Kidney tubule cell (primary cell): ENCODE measurements around the gene PI16.
"Not testable (repeated sequence)": the region's sequence is repeated elsewhere in the genome, so short reads cannot be mapped to it uniquely, and the experiment has no call there.

Experiments
- DNase-seq: peaks from one replicate; pipeline ENCODE4 v3.0.0-alpha.2; 2018; ENCODE audit warnings: low spot score

PI16 gene

DNA sequence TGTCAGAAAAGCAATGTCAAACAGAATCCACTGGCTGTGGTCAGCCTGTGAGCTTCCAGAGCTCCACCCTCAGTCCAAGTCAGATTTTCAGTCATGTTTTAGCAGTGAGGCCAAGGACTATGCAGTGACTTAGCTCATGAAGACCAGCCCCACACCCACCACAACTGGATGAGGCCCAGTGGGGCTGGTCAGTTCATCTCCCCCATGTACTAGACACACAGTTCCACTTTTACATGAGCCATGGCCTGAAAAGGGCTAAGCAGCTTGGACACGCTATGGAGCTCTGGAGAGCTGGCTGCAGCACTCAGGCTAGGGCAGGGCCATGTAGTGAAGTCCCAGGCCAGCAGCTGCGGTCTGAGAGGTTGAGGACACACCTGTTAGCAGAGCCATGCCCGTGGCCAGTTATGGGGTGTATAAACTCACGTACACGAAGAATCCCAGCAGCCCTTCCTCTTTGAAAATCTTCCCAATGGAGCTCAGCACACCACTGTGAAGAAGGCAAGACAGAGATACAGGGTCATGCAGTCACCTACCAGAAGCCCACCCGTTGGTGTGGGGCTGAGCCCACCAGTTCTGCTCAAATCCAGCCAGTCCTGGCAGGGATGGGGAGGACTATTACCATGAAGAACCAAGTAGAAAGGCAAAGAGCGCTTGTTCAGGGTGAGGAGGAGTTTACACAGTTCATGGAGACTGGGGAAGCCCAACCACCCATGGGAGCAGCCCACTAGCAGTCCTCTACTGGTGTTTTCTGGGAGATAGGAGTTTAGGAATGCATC lies 20.9 kb downstream of the PI16 start:
- DNase-seq = no peak

DNA sequence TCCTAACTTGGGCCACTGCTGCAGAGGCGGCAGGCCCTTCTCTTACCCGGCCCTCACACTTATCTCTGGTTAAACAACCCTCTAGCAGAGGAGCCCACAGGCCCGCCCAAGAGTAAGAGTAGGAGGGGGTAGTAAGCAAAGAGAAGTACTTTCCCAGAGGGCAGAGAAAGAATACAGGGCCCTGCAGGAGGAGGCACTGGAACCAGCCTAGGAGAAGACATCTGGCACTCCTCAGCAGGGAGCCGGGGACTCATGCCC lies 21.4 kb downstream of the PI16 start:
- no peak for DNase-seq

DNA sequence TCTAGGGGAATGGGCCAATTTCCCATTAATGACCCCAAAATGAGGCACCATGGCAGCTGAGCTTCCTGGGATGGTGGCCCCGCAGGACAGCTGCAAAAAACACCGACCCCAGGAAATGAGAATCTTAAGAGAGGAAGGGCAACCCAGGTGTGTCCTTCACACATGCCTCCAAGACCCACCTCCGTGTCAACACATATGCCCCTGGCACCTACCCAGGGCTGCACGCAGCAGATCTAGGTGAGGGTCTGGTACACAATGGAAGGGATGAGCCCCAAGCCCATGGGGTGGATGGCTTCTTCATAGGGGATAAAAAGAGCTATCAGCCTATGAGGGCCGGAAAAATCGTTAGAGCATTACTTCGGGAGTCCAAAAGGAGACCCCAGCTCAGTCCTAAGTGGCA lies 22.0 kb downstream of the PI16 start:
- no peak for DNase-seq

DNA sequence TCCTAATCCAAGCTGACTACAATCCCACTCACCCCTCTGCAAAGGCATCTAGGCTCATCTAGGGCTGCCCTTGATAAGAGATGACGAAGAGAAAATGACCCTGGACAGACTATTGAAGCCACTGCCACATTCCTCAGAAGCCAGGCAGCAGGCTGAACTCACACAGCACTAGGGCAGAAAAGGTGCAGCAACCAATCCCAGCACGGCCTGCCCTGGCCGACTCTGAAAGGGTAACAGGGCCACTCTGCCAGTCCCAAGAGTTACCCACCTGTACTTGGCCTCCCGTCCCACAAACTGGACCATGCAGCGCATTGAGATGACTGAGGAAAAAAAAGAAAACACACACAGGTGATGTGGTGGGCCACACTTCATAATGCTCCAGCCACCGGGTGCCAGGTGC lies 22.4 kb downstream of the PI16 start:
- no peak for DNase-seq

DNA sequence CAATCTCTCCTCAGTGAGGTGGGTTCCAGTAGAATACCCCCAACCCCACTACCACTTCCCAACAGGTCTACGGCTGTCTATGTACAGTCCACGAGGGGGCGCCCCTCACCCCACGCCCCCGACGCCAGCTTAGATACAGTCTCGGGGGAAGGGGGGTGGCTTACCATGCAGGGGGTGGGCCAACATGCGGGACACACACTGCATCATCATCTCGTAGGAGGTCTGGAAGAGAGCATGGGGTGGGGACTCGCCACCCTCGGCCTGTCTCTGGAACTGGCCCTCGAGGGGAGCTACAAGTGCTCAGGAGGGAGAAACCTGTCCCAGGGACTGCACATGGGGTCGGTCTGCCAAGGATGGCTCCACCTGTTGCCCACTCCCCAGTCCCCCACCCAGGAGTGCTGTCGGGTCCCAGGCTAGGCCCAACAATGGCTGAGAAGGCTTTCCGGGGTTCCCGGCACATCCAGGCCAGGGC lies 23.0 kb downstream of the PI16 start:
- no peak for DNase-seq

DNA sequence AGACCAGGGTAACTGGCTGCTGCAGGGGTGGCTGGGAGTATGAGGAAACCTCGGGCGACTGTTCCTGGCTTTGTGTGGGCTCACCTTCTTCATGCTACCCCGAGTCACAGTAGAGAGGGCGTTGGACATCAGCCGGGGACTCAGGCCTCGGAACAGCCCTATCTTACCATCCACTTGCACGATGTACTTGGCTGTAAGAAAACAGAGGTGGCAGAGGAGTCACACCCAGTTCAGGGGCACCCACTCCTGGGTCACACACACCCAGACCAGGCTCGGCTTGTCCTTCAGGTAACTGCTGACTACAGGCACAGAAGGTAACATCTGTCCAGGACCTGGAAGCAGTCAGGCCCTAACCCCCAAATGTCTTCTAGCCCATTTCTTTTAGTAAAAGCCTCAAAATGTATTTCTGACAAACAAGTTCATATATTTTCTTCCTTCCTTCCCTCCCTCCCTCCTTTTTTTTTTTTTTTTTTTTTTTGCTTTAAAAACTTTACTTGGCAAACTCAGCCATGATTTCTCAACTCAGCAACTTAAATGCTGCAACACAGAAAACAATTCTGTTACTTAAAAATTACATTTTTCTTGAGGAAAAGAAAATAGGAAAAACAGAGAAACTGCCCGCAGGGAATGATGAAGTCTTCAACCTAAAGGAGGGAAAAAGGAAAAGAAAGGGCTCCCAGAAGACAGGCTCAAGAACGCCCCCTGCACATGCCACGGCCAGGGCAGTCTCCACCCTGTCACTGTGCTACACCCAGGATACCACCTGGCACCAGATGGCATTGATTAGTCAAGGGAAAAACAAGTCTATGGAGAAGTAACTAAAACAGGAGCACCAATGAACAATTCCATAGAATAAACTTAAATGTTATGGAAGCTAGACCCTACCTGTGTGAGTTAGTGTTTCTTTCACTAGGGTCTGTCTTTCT lies 24.1 kb downstream of the PI16 start:
- no peak for DNase-seq

DNA sequence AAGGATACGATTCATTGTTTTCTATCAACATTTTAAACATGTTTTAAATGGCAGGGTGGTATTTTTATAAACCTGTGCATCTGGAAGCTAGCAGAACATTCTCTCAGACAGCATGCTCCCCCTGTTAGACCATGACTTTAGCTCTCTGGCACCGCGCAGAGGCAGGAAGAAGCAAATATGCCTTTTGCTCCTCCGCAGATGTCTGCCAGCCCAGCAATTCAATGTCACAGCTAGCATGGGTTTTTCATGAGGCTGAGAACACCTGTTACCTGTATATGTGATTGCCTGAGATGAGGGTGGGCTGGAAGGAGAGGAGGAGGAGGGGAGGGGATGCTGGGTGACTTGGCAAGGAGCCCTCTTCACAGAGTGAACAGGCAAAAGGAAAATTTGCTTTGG lies 24.8 kb downstream of the PI16 start:
- peak; percentile 23 for DNase-seq

DNA sequence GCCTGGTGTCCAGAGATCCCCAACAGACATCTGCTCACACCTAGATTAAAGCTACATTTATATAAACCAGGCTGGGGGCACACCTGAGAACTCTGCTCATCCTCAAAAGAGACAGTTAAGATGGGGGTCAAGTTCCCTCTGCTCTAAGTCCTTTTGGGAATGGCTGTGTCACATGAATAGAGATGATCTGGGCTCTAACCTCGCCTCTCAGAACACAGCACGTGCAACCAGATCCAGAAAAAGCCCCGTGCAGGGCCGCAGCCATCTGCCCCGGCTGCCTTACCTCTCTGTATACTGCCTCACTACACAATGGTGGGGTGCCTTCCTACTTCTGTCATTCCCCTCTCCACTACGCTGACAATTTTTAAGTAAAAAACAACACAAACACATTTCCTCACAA lies 25.6 kb downstream of the PI16 start:
- DNase-seq = no peak

DNA sequence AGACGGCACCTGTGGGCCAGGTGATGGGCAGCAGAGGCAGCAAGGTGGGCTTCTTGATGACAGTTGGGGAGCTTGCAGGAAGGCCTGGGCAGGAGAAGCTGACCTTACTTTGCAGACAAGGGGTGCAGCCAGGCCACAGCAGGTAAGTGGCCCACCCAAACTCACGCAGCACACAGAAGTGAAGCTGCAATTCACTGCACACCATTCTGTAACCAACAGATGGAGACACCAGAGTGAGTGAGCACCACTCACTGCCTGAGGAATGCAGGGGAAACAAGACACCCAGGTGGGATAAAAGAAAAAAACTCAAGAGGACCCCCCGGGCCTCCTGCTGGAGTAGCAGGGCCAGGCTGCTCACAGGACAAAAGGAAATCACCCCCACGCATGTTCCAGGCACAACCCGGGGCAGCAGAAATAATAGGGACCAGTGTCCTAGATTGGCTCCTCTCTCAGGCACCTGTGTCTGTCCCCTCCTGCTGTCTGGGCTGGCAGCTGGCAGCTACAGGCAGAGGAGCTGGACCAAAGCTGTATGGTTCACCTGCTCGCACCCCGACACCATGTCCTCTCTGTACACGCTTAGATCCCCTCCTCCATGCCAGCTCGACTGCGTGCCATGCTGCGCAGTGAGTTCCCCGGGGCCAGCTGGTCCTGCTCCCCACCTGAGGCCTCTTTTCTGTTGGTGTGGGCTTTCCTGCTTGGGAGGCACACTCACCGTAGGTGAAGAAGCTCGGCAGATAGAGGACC lies 26.5 kb downstream of the PI16 start:
- DNase-seq = no peak

DNA sequence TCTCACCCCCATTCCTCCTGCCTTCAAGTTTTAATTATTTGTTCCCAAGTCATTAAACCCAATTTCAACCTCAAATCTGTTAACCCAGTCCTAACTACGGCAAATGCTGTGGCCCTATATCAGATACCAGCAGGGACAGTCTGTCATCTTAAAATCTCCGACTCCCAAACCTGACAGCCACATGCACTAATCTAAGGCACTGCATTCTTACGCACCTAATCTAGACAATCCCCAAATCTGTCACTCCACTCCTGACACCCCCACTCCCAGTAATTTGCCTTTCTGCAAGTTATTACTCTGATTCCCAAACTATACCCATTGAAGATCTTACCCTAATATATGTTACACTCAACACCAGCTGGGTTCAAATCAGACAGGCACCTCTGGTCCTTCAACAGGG lies 29.0 kb downstream of the PI16 start:
- no peak for DNase-seq

DNA sequence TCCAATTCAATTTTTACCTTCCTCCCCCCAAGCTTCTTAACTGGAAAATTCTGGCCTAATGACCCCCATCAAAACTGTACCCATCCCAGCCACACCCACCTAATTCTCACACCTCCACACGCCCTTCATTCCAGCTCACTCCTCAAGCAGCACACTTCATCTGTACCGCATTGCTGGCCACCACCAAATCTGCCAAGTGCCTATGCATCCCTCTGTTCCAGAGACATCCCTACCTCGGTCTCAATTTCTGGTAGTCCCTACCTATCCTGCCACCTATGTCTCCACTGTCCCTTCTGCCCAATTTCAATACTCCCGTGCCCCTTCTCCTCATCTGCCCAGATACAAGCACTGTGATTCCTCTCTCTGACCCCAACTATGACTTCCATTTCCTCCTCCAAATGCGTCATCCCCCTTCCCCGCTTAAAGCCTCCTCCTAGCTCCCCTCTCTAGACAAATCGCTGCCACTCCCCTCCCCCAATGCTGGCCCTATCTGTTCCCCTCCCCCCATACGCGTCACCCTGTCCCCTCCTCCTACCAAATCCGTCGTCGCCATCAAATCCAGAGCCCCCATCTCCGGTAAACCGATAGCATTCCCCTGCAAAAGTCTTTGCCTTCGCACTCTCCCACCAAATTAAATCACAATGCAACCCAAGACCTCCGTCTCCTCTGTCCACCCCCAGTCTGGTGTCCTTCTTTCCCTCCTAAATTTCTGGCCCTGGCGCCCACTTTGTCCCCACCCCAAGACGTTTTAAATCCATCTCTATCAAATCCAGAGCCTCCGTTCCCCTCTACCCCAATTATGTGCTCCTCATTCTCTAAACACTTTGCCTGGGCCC lies 30.3 kb downstream of the PI16 start:
- DNase-seq = peak; percentile 75

DNA sequence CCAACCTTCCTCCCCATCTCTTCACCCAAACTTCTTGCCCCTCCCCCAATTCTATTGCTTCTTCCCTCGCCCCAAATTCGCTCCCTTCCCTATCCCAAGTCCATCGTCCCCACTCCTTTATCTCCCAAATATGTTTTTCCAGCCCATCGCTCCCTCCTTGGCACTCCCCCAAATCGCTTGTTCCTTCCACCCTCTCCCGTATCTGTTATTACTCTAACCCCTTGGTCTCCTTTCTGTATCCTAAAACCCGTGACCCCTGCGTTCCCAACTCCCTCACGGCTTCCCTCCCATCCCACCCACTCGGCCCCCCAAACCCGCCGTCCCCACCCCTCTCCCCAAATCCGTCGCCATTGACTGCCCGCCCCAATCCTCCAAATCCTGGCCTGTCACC lies 30.9 kb downstream of the PI16 start:
- no peak for DNase-seq

DNA sequence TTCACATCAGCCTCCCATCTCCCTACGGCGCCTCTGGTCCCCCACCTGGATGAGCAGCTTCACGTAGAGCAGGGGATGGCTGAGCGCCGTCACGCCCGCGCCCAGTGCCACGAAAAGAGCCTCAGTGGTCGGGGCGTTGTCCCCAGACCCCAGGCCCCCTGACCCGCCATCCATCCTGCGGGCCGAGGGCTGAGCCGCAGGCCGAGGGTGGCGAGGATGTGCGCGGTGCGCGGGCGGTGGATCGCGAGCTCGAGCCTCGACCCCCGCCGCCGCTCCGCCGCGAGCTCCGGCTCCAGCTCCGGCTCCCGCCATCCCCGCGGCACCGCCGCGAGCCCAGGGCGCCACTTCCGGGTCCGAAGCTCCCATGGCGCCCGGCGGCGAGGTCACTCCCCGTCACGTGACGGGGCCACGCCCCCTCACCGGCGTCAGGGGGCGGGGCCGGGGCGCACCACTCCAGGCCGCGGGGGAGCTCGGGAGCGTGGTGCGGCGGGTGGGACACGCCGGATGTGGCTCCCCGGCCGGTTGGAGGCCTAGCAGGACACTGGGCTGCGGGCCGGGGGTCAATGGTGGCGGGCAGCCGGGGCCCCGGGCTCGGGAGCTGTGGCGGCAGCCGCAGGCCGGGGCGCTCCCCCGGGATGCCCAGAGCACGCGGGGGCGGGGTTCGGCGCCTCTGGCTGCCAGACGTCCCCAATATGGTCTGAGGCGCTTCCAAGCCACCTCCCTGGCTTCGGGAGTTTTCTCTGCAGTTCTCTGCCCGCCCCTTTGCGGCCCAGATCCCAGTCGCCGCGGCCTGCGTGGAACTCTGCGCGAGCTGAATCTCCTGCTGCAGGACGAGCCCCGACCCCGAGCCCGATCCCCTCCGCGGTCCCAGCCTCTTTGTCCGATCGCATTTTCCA lies 31.5 kb downstream of the PI16 start, which contains the start of gene MTCH1:
Gene MTCH1, minus strand, starts transcription at position 389 of the 896 bp plus-strand sequence. Its CDS starts 23 bp downstream, at position 366.
- peak; percentile 92 for DNase-seq

DNA sequence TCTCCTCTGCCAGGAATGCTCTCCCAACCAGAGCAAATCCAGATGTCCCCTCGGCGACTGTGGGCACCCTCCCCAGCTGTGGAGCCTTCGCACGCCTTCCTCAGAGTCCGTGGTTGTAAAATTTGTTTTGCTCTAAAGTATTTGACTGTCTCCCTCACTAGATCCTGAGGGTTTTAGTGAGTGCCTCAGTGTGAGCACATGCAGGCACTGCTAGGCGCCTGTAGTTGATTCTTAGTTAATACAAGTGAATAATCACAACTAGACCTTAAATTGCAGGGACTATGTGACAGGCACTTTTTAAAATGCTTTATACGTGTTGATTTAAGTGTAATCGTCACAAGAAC lies 32.1 kb downstream of the PI16 start:
- no peak for DNase-seq

DNA sequence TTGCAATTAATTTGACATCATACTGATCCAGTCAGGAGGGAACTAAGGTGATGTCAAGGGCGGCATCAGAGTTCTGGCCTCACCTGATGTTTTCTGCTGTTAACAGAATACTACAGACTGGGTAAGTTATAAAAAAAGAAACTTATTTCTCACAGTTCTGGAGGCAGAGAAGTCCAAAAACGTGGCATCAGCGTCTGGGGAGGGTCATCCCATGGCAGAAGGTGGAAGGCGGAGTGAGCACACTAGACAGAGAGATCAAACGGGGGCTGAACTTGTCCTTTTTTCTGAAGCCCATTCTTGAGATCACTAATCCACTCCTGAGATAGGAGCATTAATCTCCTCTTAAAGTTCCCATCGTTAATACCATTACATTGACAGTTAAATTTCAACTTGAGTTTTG lies 34.7 kb downstream of the PI16 start:
- no peak for DNase-seq

DNA sequence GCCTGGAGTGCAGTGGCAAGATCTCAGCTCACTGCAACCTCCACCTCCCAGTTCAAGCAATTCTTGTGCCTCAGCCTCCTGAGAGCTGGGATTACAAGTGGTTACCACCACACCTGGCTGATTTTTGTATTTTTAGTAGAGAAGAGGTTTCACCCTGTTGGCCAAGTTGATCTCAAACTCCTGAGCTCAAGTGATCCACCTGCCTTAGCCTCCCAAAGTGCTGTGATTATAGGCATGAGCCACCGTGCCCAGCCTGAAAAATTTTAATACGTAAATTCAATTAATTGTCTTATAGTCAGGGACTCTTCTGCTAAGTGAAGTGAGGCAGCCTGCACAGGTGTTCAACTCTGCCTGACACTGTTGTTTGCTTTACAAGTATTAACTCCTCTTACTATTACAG lies 35.9 kb downstream of the PI16 start:
- DNase-seq = not testable (repeated sequence)

DNA sequence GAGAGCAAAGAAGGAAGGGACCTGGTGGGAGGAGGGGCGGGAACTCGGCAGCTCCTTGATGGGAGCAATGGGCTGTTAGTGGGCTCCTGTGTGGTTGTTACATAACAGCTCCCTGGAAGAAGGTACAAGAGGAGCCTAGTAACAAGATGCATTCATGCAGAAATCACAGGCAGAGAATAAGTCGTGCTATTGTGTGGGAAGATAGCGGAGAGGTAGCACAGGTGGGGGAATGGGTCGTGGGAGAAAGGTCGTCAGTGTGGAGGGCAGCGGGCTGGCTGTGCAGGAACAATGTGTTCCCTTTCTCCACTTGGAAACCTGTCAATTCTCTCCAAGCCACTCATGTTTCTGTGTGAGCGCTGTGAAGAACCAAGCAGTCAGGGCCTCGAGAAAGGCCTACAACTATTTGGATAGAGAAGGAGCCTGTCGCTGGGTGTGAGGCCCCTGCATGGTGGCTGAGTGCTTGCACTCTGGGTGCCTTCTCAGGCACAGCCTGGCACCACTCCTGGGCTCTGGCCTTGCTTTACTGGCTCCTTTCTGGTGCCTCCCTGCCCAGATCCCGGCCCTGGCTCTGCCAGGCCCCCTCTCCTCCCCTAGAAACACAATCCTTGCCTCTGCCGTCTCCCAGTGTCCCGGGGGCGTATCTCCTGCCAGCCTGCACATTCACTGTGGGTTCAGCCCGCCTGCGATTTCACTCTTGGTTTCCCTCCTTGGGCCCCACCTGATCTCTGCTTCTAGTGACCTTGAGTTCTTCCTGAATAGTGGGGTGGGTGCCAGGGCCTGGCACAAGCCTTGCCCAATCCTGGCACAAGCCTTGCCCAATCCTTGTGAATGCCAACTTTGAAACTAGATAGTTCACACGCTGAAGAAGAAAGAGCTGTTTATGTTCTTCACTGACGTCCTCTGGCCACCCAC lies 43.5 kb downstream of the PI16 start:
- no peak for DNase-seq

DNA sequence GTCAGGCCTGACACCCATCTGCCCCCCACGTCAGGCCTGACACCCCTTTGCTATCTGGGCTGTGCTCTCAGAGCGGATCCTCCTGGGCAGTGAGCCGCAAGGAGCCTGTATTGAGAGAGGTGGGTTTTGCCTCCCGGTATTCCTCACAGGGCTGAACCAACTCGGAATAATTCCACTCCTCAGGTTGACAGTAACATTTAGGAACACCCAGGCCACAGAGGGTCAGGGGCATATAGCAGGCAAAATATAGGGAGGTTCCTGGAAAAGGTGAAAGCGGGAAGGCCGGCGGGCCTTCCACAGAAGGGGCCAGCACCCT lies 44.1 kb downstream of the PI16 start:
- no peak for DNase-seq

DNA sequence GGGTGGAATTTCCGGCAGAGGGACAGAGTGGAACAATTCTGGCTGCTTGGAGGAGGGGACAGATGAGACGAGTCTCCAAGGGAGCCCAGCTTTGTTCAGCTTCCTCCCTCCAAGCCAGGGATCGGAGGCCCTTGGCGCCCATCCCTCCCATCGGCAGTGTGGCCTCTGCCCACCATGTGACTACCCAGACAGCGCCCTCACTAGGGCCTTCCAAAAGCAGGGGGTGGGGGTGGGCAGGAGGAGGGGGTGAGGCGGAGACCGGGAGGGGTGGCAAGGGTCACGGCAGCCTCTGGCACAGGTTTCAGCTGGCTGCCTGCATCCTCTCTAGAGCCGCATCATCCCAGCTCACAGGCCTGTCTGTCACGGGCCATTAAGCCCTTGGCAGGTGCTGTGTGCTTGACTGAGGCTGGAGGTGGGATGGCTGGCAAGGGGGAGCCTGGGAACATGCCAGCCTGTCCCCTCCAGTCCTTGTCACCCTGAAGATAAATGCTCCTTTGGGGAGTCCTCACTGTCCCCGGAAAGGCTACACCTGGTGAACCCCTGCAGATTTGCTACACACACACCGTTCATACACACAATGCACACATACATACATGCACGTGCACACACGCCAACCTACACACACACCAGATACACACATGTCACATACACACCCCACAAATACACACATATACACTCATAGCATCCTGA lies 44.7 kb downstream of the PI16 start:
- DNase-seq = peak; percentile 74
